ENCODE data around the gene ASCC1. TPM values are rescaled to one million over a fixed set of nuclear protein-coding genes. Genes with fewer than 3 reads are reported as not detected.
A peak's percentile ranks its signal among the peaks of the same experiment; 100 is the strongest.

Gene ASCC1
- polyA plus RNA-seq, 2 of the 4 experiments (the other 2 are of a cell fraction), result 56.5 to 82.3 TPM

GRCh38 chr10:72263613-72264241 lies 47.7 kb upstream of the ASCC1 start (continued):
- TF ChIP-seq HOXA7 (CRISPR knock-in tag; IDR thresholded peaks at IDR 0.05) (no peak), MAZ (IDR thresholded peaks at IDR 0.05; ENCODE audit: borderline replicate concordance, low read depth, low read length) (no peak), POLR2A (IDR thresholded peaks at IDR 0.05; ENCODE audit: low read length) (no peak), ZC3H11A (IDR thresholded peaks at IDR 0.05) (no peak)

- 92% methylated on average over 7 of the region's 7 CpGs for WGBS (ENCODE audit: missing lambda C conversion rate)
- peak overlapping the region; percentile 41; the same call in 2 of the 3 replicates for H3K4me3 ChIP-seq
- H3K4me1 ChIP-seq, result peaks cover 76% of the 10 kb centered on the region
- H3K9me3 ChIP-seq, result no peaks in the 10 kb centered on the region
- DNase-seq (ENCODE audit: low read depth in 1 of 2, low spot score in 1 of 2) (no peak), ATAC-seq (peak; percentile 1 to 2; a peak in 1 of 6 replicates), FAIRE-seq (no peak)
- peak overlapping the region; percentile 95 for H3K4me2 ChIP-seq
- TF ChIP-seq NFE2L2 (conservative IDR thresholded peaks at IDR 0.05; ENCODE audit: low read length), result no peak
- ChIA-PET CTCF (interaction anchor here (0.6 to 2.8 kb wide), 6 partner anchors 8 to 67 kb away, joined by 3 to 29 read pairs (median 8); partner anchors contain the start of gene DDIT4), POLR2A (interaction anchor here (1.5 to 4.8 kb wide), 3 partner anchors 12 to 58 kb away, joined by 4 to 155 read pairs (median 19); partner anchors contain the start of gene DDIT4)
- peak overlapping the region; percentile 99 to 100 for H3K27ac ChIP-seq
Measured at GRCh38 chr10:72261784-72262404, 45.8 kb upstream of the ASCC1 start.

- peak; percentile 38 to 41 for ATAC-seq
- 2% methylated on average over 17 of the region's 30 CpGs for WGBS (ENCODE audit: missing lambda C conversion rate)
- H3K27ac ChIP-seq, result peak overlapping the region; percentile 99 to 100
- peak in 1 of 2 experiments; percentile 69 for DNase-seq (ENCODE audit: low read depth in 1 of 2, low spot score in 1 of 2)
- FAIRE-seq, result no peak
- peak overlapping the region; percentile 95 for H3K4me2 ChIP-seq
- H3K4me1 ChIP-seq, result peaks cover 79% of the 10 kb centered on the region
- POLR2A ChIA-PET, result interaction anchor here (0.6 to 4.8 kb wide), 11 partner anchors 13 to 850 kb away, joined by 3 to 155 read pairs (median 6); partner anchors contain the start of genes ANAPC16, ASCC1 and DDIT4
- H3K9me3 ChIP-seq, result no peaks in the 10 kb centered on the region
- H3K4me3 ChIP-seq, result peak overlapping the region; percentile 41
- CTCF ChIA-PET, result interaction anchor here (0.7 to 2.8 kb wide), 11 partner anchors 8 to 135 kb away, joined by 3 to 29 read pairs (median 5); partner anchors contain the start of gene DDIT4
- TF ChIP-seq E2F6 (IDR thresholded peaks at IDR 0.05; ENCODE audit: borderline replicate concordance, low read depth), result peak; percentile 55; the same call in 1 of the 2 replicates
- 0 out of 2 replicates have a peak, but pooled peaks have one; percentile 34 for TF ChIP-seq HMGXB4 (CRISPR knock-in tag; IDR thresholded peaks at IDR 0.05; ENCODE audit: borderline replicate concordance)
- no peak for TF ChIP-seq KDM1A (IDR thresholded peaks at IDR 0.05; ENCODE audit: low read depth)
- no peak; the same call in 2 of the 3 replicates for TF ChIP-seq SMC3 (IDR thresholded peaks at IDR 0.05)
- no peak for TF ChIP-seq TFCP2L1 (CRISPR knock-in tag; IDR thresholded peaks at IDR 0.05)
- TF ChIP-seq HOXB13 (CRISPR knock-in tag; IDR thresholded peaks at IDR 0.05; ENCODE audit: low read depth), result no peak; the same call in 1 of the 2 replicates
- no peak for TF ChIP-seq HEYL (CRISPR knock-in tag; IDR thresholded peaks at IDR 0.05)
- no peak for TF ChIP-seq JUNB (IDR thresholded peaks at IDR 0.05)
- no peak for TF ChIP-seq FOSL2 (IDR thresholded peaks at IDR 0.05)
- no peak for TF ChIP-seq FOSL2 (CRISPR knock-in tag; IDR thresholded peaks at IDR 0.05)
- TF ChIP-seq HOXB5 (CRISPR knock-in tag; IDR thresholded peaks at IDR 0.05), result no peak
- TF ChIP-seq HES2 (IDR thresholded peaks at IDR 0.05), result no peak
- no peak for TF ChIP-seq SREBF2 (IDR thresholded peaks at IDR 0.05)
- TF ChIP-seq ELK1 (IDR thresholded peaks at IDR 0.05; ENCODE audit: low read depth, low read length), result no peak
- no peak for TF ChIP-seq CBX8 (IDR thresholded peaks at IDR 0.05)
- TF ChIP-seq MAZ (IDR thresholded peaks at IDR 0.05; ENCODE audit: borderline replicate concordance, low read depth, low read length), result peak; percentile 3; the same call in 1 of the 2 replicates
- no peak for TF ChIP-seq HDAC2 (IDR thresholded peaks at IDR 0.05)
- TF ChIP-seq FOSB (CRISPR knock-in tag; IDR thresholded peaks at IDR 0.05), result no peak
- no peak for TF ChIP-seq EHMT2 (IDR thresholded peaks at IDR 0.05; ENCODE audit: low read depth)
- TF ChIP-seq RCOR1 (IDR thresholded peaks at IDR 0.05; ENCODE audit: low read depth, low read length), result no peak
- no peak for TF ChIP-seq PBX3 (IDR thresholded peaks at IDR 0.05)
- no peak for TF ChIP-seq FOXS1 (CRISPR knock-in tag; IDR thresholded peaks at IDR 0.05)
- no peak; the same call in 1 of the 2 replicates for TF ChIP-seq GATA3 (IDR thresholded peaks at IDR 0.05; ENCODE audit: borderline replicate concordance)
- TF ChIP-seq ATOH8 (CRISPR knock-in tag; IDR thresholded peaks at IDR 0.05; ENCODE audit: low read depth), result no peak
Measured at GRCh38 chr10:72260976-72261783, 45.1 kb upstream of the ASCC1 start.
